Adrenal gland (tissue), 5 donors: ENCODE measurements around the gene ACOT4.

Experiments
- CTCF ChIP-seq, 6 experiments: fragments of 450-650 bp in 4 of 6; fragments of 200-600 bp in 2 of 6; sonication (generic) in 1 of 6; IDR thresholded peaks; 1 replicate in 5 of 6; 2 replicates in 1 of 6; pipeline versions ENCODE4 v1.5.1 to v1.8.0; 2016 to 2021; ENCODE audit warnings: antibody characterized with exemption in 6 of 6, mild to moderate bottlenecking in 2 of 6, moderate library complexity in 1 of 6
- POLR2A ChIP-seq, 2 donors: fragments of 450-650 bp; IDR thresholded peaks; one replicate each; pipeline ENCODE4 v1.6.1; 2017; ENCODE audit warnings: antibody characterized with exemption in 2 of 2, mild to moderate bottlenecking in 2 of 2, moderate library complexity in 1 of 2
- donor health status: DM: no; HTN: no; CAD: no.

- TF ChIP-seq CTCF (IDR thresholded peaks at IDR 0.05): no peak
- no peak for TF ChIP-seq POLR2A (IDR thresholded peaks at IDR 0.05)
Measured at GRCh38 chr14:73620268-73620667, 28.6 kb downstream of the ACOT4 start.
